Daoy (cell line): ENCODE results near the gene IGF1. TPM values are rescaled to one million over a fixed set of nuclear protein-coding genes. Genes with fewer than 3 reads are reported as not detected.
"Not testable (repeated sequence)": the region's sequence is repeated elsewhere in the genome, so short reads cannot be mapped to it uniquely, and the experiment has no call there.

Experiments
- DNase-seq: peaks from one replicate; pipeline ENCODE4 v3.0.0-alpha.2; 2015; ENCODE audit warnings: low read depth
- total RNA-seq: library from RNA; depleted of rRNA; stranded (reverse); fragments of >200 nt; shearing (Covaris generic); gene quantifications from 2 replicates; pipeline ENCODE4 v1.2.3, GENCODE V29; 2014

IGF1 gene
- total RNA-seq, 1 experiment from 2014 or later, result not detected

- no peak for DNase-seq
Observed at GRCh38 chr12:102461501-102461900, 18.9 kb downstream of the IGF1 start.

GRCh38 chr12:102459314-102459713 is 21.0 kb downstream of the IGF1 start:
- DNase-seq, result no peak

GRCh38 chr12:102454808-102455760 is 25.3 kb downstream of the IGF1 start:
- DNase-seq, result no peak

GRCh38 chr12:102454330-102454729 is 26.0 kb downstream of the IGF1 start:
- DNase-seq, result no peak

- DNase-seq, result no peak
Observed at GRCh38 chr12:102452605-102453004, 27.8 kb downstream of the IGF1 start.

- not testable (repeated sequence) for DNase-seq
Observed at GRCh38 chr12:102449018-102449417, 31.3 kb downstream of the IGF1 start.

- not testable (repeated sequence) for DNase-seq
Observed at GRCh38 chr12:102447426-102447825, 32.9 kb downstream of the IGF1 start.

- no peak for DNase-seq
Observed at GRCh38 chr12:102444707-102445106, 35.7 kb downstream of the IGF1 start.

- DNase-seq, result no peak
Observed at GRCh38 chr12:102444093-102444492, 36.3 kb downstream of the IGF1 start.

- DNase-seq, result no peak
Observed at GRCh38 chr12:102441077-102441596, 39.2 kb downstream of the IGF1 start.

- no peak for DNase-seq
Observed at GRCh38 chr12:102439426-102440405, 40.6 kb downstream of the IGF1 start.

- no peak for DNase-seq
Observed at GRCh38 chr12:102438827-102439210, 41.5 kb downstream of the IGF1 start.

GRCh38 chr12:102438047-102438826 is 42.1 kb downstream of the IGF1 start:
- DNase-seq, result peak; percentile 46

- DNase-seq, result no peak
Observed at GRCh38 chr12:102437511-102437910, 42.9 kb downstream of the IGF1 start.

- DNase-seq, result no peak
Observed at GRCh38 chr12:102436867-102437266, 43.5 kb downstream of the IGF1 start.

- DNase-seq, result no peak
Observed at GRCh38 chr12:102435827-102436436, 44.4 kb downstream of the IGF1 start.

- DNase-seq, result no peak
Observed at GRCh38 chr12:102433304-102433703, 47.1 kb downstream of the IGF1 start.

GRCh38 chr12:102430661-102431060 is 49.7 kb downstream of the IGF1 start:
- DNase-seq, result no peak

- no peak for DNase-seq
Observed at GRCh38 chr12:102429211-102430154, 50.9 kb downstream of the IGF1 start.

- DNase-seq, result no peak
Observed at GRCh38 chr12:102427543-102427941, 52.8 kb downstream of the IGF1 start.
